ENCODE data around the gene SIPA1L3. TPM values are rescaled to one million over a fixed set of nuclear protein-coding genes. Genes with fewer than 3 reads are reported as not detected.

The SIPA1L3 gene
- total and polyA plus RNA-seq, 2 of the 13 experiments (the other 11 are each of a cell fraction or from before 2014, with no cell fraction given), result 5.5 to 7.7 TPM

- TF ChIP-seq, protein P1, sequence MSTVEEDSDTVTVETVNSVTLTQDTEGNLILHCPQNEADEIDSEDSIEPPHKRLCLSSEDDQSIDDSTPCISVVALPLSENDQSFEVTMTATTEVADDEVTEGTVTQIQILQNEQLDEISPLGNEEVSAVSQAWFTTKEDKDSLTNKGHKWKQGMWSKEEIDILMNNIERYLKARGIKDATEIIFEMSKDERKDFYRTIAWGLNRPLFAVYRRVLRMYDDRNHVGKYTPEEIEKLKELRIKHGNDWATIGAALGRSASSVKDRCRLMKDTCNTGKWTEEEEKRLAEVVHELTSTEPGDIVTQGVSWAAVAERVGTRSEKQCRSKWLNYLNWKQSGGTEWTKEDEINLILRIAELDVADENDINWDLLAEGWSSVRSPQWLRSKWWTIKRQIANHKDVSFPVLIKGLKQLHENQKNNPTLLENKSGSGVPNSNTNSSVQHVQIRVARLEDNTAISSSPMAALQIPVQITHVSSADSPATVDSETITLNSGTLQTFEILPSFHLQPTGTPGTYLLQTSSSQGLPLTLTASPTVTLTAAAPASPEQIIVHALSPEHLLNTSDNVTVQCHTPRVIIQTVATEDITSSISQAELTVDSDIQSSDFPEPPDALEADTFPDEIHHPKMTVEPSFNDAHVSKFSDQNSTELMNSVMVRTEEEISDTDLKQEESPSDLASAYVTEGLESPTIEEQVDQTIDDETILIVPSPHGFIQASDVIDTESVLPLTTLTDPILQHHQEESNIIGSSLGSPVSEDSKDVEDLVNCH (CRISPR knock-in tag; IDR thresholded peaks at IDR 0.05), result no peak
- TF ChIP-seq, protein P2, sequence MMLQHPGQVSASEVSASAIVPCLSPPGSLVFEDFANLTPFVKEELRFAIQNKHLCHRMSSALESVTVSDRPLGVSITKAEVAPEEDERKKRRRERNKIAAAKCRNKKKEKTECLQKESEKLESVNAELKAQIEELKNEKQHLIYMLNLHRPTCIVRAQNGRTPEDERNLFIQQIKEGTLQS (CRISPR knock-in tag; IDR thresholded peaks at IDR 0.05), result no peak
- TF ChIP-seq HNRNPK (IDR thresholded peaks at IDR 0.05; ENCODE audit: low read depth, low read length, poor library complexity, severe bottlenecking) (no peak), TRAFD1 (CRISPR knock-in tag; IDR thresholded peaks at IDR 0.05; ENCODE audit: borderline replicate concordance) (no peak), HDAC2 (CRISPR knock-in tag; IDR thresholded peaks at IDR 0.05) (no peak), HBP1 (CRISPR knock-in tag; IDR thresholded peaks at IDR 0.05; ENCODE audit: low read depth) (no peak), ZBTB33 (CRISPR knock-in tag; IDR thresholded peaks at IDR 0.05) (peak; percentile 88)
- TF ChIP-seq, protein P3, sequence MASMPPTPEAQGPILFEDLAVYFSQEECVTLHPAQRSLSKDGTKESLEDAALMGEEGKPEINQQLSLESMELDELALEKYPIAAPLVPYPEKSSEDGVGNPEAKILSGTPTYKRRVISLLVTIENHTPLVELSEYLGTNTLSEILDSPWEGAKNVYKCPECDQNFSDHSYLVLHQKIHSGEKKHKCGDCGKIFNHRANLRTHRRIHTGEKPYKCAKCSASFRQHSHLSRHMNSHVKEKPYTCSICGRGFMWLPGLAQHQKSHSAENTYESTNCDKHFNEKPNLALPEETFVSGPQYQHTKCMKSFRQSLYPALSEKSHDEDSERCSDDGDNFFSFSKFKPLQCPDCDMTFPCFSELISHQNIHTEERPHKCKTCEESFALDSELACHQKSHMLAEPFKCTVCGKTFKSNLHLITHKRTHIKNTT (CRISPR knock-in tag; IDR thresholded peaks at IDR 0.05), result no peak
- TF ChIP-seq, protein P4, sequence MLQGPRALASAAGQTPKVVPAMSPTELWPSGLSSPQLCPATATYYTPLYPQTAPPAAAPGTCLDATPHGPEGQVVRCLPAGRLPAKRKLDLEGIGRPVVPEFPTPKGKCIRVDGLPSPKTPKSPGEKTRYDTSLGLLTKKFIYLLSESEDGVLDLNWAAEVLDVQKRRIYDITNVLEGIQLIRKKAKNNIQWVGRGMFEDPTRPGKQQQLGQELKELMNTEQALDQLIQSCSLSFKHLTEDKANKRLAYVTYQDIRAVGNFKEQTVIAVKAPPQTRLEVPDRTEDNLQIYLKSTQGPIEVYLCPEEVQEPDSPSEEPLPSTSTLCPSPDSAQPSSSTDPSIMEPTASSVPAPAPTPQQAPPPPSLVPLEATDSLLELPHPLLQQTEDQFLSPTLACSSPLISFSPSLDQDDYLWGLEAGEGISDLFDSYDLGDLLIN (CRISPR knock-in tag; IDR thresholded peaks at IDR 0.05; ENCODE audit: borderline replicate concordance), result no peak
These were observed 59.7 kb downstream of the SIPA1L3 start (continued) for GRCh38 chr19:37966662-37967231.
